Stimulated activated CD8-positive, alpha-beta memory T cell treated with anti-CD3 and anti-CD28 coated beads, Interleukin-15, amount 100 ng/mL, for 24 hours (primary cell): ENCODE data around the gene MRTFB.

Experiments used
- DNase-seq: peaks from one replicate; pipeline ENCODE4 v3.0.0-alpha.2; 2020; ENCODE audit warnings: low read depth

MRTFB gene

GRCh38 chr16:14307527-14308367, 236.6 kb downstream of the MRTFB start:
- DNase-seq = no peak

GRCh38 chr16:14308368-14308723, 237.2 kb downstream of the MRTFB start:
- DNase-seq = no peak

GRCh38 chr16:14309001-14309886, 238.1 kb downstream of the MRTFB start:
- no peak for DNase-seq

DNA sequence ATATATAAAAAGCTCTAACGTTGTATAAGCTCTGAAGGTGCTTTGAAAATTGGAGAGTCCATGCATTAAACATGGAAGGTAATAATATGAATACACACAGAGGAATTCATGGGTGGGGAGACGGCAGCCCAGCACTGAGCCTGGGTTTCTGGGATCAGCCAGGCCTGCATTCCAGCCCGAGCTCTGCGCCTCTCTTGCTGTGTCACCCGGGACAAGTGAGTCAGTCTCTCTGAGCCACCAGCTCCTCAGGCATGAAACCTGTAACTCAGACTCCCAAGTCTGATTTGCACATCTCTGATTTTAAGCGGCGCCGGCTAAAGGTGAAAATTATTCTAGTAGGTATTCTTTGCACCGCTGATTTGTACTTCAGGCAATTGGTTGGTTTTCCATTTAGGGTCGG, 238.8 kb downstream of the MRTFB start:
- DNase-seq = no peak

GRCh38 chr16:14310519-14310991, 239.4 kb downstream of the MRTFB start:
- no peak for DNase-seq

DNA sequence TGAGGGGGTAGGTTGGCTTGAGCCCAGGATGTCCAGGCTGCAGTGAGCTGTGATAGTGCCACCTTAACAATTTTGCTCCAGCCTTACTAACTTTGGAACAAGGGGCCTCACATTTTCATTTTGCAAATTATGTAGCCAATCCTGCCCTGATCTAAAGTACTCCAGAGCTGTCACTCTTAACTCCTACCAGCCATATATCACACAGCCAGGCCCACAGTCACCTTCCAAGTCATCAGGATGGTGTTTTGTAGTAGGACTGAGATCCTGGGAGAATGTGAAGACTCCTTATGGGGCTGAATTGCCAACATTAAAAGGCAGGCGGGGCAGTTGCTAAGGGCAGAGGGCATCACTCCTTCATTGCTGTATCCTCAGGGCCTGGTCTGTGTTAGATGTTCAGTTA, 243.0 kb downstream of the MRTFB start:
- DNase-seq = no peak

DNA sequence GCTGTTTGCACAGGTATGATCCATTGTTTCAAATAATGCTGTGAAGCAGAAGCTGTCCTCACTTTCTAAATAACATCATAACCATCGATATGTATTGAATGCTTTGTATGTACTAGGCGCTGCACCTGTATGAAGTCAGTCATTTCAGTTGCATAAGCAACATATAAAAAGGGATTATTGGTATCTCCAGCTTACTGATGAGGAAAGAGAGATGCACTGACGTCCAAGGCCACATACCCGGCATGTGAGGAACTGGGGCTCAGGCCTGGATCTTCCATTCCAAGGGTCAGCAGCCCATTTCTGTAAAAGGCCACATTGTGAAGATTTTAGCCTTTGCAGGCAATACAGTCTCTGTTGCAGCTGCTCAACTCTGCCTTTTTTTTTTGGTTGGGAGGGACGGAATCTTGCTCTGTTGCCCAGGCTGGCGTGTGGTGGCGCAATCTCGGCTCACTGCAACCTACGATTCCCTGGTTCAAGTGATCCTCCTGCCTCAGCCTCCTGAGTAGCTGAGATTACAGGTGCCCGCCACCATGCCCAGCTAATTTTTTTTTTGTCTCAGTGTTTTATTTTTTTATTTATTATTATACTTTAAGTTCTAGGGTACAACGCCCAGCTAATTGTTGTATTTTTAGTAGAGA, 244.7 kb downstream of the MRTFB start:
- no peak for DNase-seq
